ENCODE data around the gene MAFG.

- TF ChIP-seq CTCF (IDR thresholded peaks at IDR 0.05) (no peak), POLR2A (IDR thresholded peaks at IDR 0.05) (no peak)
These were observed 40.8 kb upstream of the MAFG start for GRCh38 chr17:81968396-81968745.
